ENCODE data around the gene PRSS22. TPM values are rescaled to one million over a fixed set of nuclear protein-coding genes. Genes with fewer than 3 reads are reported as not detected.
A peak's percentile ranks its signal among the peaks of the same experiment; 100 is the strongest.

PRSS22 gene
- total RNA-seq, 4 donors from 2014 or later = 2.5 to 11.2 TPM; not detected in 2

- no peak for DNase-seq
- Histone ChIP-seq H3K27me3 (no peaks in the 10 kb centered on the region), H3K4me3 (no peak overlapping the region), H3K4me1 (no peaks in the 10 kb centered on the region), H3K36me3 (no peaks in the 10 kb centered on the region), H3K27ac (no peak overlapping the region), H3K9me3 (no peaks in the 10 kb centered on the region)
- 67 to 69% methylated on average over 4 of the region's 4 CpGs for whole genome bisulfite sequencing, 2 donors (ENCODE audit: low coverage in 1 of 2)
- intact Hi-C loops (cut with DNase I; ENCODE audit: low total_unique reads) (loop anchor here (5.0 kb wide), 1 partner anchor 1520 kb away; no protein-coding TSS in a partner anchor), in situ Hi-C loops (cut with MboI; ENCODE audit: low pct_ligation_motif_present in 1 of 4, low pct_unique_long_range_greater_than_20kb in 1 of 4, low sequenced_read_pairs in 3 of 4) (no loop called here)
- no peak for TF ChIP-seq EP300 (IDR thresholded peaks at IDR 0.05; ENCODE audit: low read depth)
- no peak for TF ChIP-seq CTCF (IDR thresholded peaks at IDR 0.05)
- no peak for TF ChIP-seq POLR2A (IDR thresholded peaks at IDR 0.05)
- TF ChIP-seq POLR2AphosphoS5 (IDR thresholded peaks at IDR 0.05) = no peak
These were observed 35.5 kb downstream of the PRSS22 start for GRCh38 chr16:2822496-2822895.

GRCh38 chr16:2822158-2822495, 35.8 kb downstream of the PRSS22 start:
- Histone ChIP-seq H3K27me3 (no peaks in the 10 kb centered on the region), H3K4me1 (no peaks in the 10 kb centered on the region), H3K27ac (no peak overlapping the region), H3K36me3 (no peaks in the 10 kb centered on the region), H3K4me3 (no peak overlapping the region), H3K9me3 (no peaks in the 10 kb centered on the region)
- intact Hi-C loops (cut with DNase I; ENCODE audit: low total_unique reads) = loop anchor here (5.0 kb wide), 1 partner anchor 1520 kb away; no protein-coding TSS in a partner anchor
- WGBS, 2 donors (ENCODE audit: low coverage in 1 of 2) = 73 to 84% methylated on average over 6 to 8 of the region's 8 CpGs
- in situ Hi-C loops (cut with MboI; ENCODE audit: low pct_ligation_motif_present in 1 of 4, low pct_unique_long_range_greater_than_20kb in 1 of 4, low sequenced_read_pairs in 3 of 4) = no loop called here
- TF ChIP-seq EP300 (IDR thresholded peaks at IDR 0.05; ENCODE audit: low read depth) = no peak
- TF ChIP-seq CTCF (IDR thresholded peaks at IDR 0.05) = no peak
- TF ChIP-seq POLR2A (IDR thresholded peaks at IDR 0.05) = no peak
- TF ChIP-seq POLR2AphosphoS5 (IDR thresholded peaks at IDR 0.05) = no peak
- DNase-seq = peak; percentile 3

- DNase-seq = peak; percentile 3
- H3K27me3 ChIP-seq = no peaks in the 10 kb centered on the region
These were observed 36.3 kb downstream of the PRSS22 start for GRCh38 chr16:2821487-2822157.

More at GRCh38 chr16:2821487-2822157, 36.3 kb downstream of the PRSS22 start:
- in situ Hi-C loops (cut with MboI; ENCODE audit: low pct_ligation_motif_present in 1 of 4, low pct_unique_long_range_greater_than_20kb in 1 of 4, low sequenced_read_pairs in 3 of 4) = no loop called here
- no peaks in the 10 kb centered on the region for H3K36me3 ChIP-seq
- no peak overlapping the region for H3K27ac ChIP-seq
- TF ChIP-seq POLR2A (IDR thresholded peaks at IDR 0.05) = no peak
- TF ChIP-seq CTCF (IDR thresholded peaks at IDR 0.05) = no peak
- no peak for TF ChIP-seq EP300 (IDR thresholded peaks at IDR 0.05; ENCODE audit: low read depth)
- TF ChIP-seq POLR2AphosphoS5 (IDR thresholded peaks at IDR 0.05) = no peak
- no peak overlapping the region for H3K4me3 ChIP-seq
- intact Hi-C loops (cut with DNase I; ENCODE audit: low total_unique reads) = loop anchor here (5.0 kb wide), 1 partner anchor 1521 kb away; no protein-coding TSS in a partner anchor
- 76% methylated on average over 9 of the region's 9 CpGs; no CpG with 5 or more reads in 1 of the 2 donors for WGBS, 2 donors (ENCODE audit: low coverage in 1 of 2)
- no peaks in the 10 kb centered on the region for H3K9me3 ChIP-seq
- H3K4me1 ChIP-seq = no peaks in the 10 kb centered on the region
